Astrocyte (in vitro differentiated cells and primary cell): ENCODE data around the gene LYPD4. TPM values are rescaled to one million over a fixed set of nuclear protein-coding genes. Genes with fewer than 3 reads are reported as not detected.

Experiments used
- DNase-seq: peaks from one replicate; pipeline ENCODE4 v3.0.0-alpha.2; 2010; ENCODE audit warnings: low read depth
- FAIRE-seq: peaks from 2 replicates; lab custom pipeline; 2011; peaks lifted over from hg19 to GRCh38; lab: Jason Lieb, UNC
- H2AFZ ChIP-seq: 2 replicates; pipeline ENCODE4 v1.6.0; 2012; ENCODE audit warnings: low read depth, low read length, inconsistent platforms
- H3K27ac ChIP-seq: 2 replicates; pipeline ENCODE4 v1.5.1; 2011; ENCODE audit warnings: low read depth, low read length, inconsistent platforms
- H3K27me3 ChIP-seq: 2 replicates; pipeline ENCODE4 v1.6.0; 2011; ENCODE audit warnings: low read length, inconsistent platforms; ENCODE audit not compliant: insufficient read depth
- H3K36me3 ChIP-seq: 2 replicates; pipeline ENCODE4 v1.5.1; 2011; ENCODE audit warnings: low read length, inconsistent platforms; ENCODE audit not compliant: insufficient read depth
- H3K4me1 ChIP-seq: 2 replicates; pipeline ENCODE4 v1.5.1; 2011; ENCODE audit warnings: low read length, inconsistent platforms; ENCODE audit not compliant: insufficient read depth
- H3K4me2 ChIP-seq: 2 replicates; pipeline ENCODE4 v1.6.0; 2012; ENCODE audit warnings: low read length, inconsistent platforms
- H3K4me3 ChIP-seq: 2 replicates; pipeline ENCODE4 v1.5.1; 2011; ENCODE audit warnings: low read depth, mild to moderate bottlenecking, low read length, inconsistent platforms; ENCODE audit not compliant: insufficient read depth
- H3K79me2 ChIP-seq: 2 replicates; pipeline ENCODE4 v1.6.0; 2012; ENCODE audit warnings: mild to moderate bottlenecking, low read length, inconsistent platforms; ENCODE audit not compliant: insufficient read depth
- H3K9ac ChIP-seq: 2 replicates; pipeline ENCODE4 v1.6.0; 2012; ENCODE audit warnings: mild to moderate bottlenecking, low read length, inconsistent platforms
- H3K9me3 ChIP-seq: 2 replicates; pipeline ENCODE4 v1.5.1; 2012; ENCODE audit warnings: low read depth, mild to moderate bottlenecking, low read length, inconsistent platforms; ENCODE audit not compliant: insufficient read depth
- H4K20me1 ChIP-seq: 2 replicates; pipeline ENCODE4 v1.6.0; 2012; ENCODE audit warnings: low read length, inconsistent platforms; ENCODE audit not compliant: insufficient read depth
- H3K27ac Mint-ChIP-seq: one replicate; pipeline ENCODE4 v1.8.0; 2021; ENCODE audit warnings: mild to moderate bottlenecking, mixed read lengths; ENCODE audit not compliant: unreplicated experiment
- H3K27me3 Mint-ChIP-seq: one replicate; pipeline ENCODE4 v1.8.0; 2021; ENCODE audit warnings: low read depth, mixed read lengths; ENCODE audit not compliant: unreplicated experiment
- H3K36me3 Mint-ChIP-seq: one replicate; pipeline ENCODE4 v1.8.0; 2021; ENCODE audit warnings: low read depth, mixed read lengths; ENCODE audit not compliant: unreplicated experiment
- H3K4me1 Mint-ChIP-seq: one replicate; pipeline ENCODE4 v1.8.0; 2021; ENCODE audit warnings: low read depth, mixed read lengths; ENCODE audit not compliant: unreplicated experiment
- H3K4me3 Mint-ChIP-seq: one replicate; pipeline ENCODE4 v1.8.0; 2021; ENCODE audit warnings: mild to moderate bottlenecking, moderate library complexity, mixed read lengths; ENCODE audit not compliant: unreplicated experiment
- H3K9me3 Mint-ChIP-seq: one replicate; pipeline ENCODE4 v1.8.0; 2021; ENCODE audit warnings: mild to moderate bottlenecking, mixed read lengths; ENCODE audit not compliant: unreplicated experiment
- CTCF ChIP-seq: IDR thresholded peaks from 2 replicates; pipeline ENCODE4 v1.5.1; 2011; ENCODE audit warnings: low read depth, mild to moderate bottlenecking, inconsistent platforms, low read length, moderate library complexity; ENCODE audit not compliant: insufficient read depth
- EZH2 ChIP-seq: IDR thresholded peaks from 2 replicates; pipeline ENCODE4 v1.6.1; 2012; ENCODE audit warnings: mild to moderate bottlenecking, low read length, inconsistent platforms; ENCODE audit not compliant: insufficient read depth
- total RNA-seq: library from RNA; stranded (reverse); gene quantifications from 2 replicates; pipeline ENCODE4 v1.2.1, GENCODE V29; 2021

LYPD4 gene
- total RNA-seq, 1 donor from 2014 or later, result not detected

GRCh38 chr19:41883821-41884733 lies 39.6 kb upstream of the LYPD4 start:
- Histone ChIP-seq H3K27ac (peak overlapping the region; percentile 56), H4K20me1 (peaks cover 35% of the 10 kb centered on the region), H3K36me3 (peaks cover 3% of the 10 kb centered on the region), H3K79me2 (peaks cover 47% of the 10 kb centered on the region), H3K27me3 (no peaks in the 10 kb centered on the region), H3K9me3 (no peaks in the 10 kb centered on the region), H3K9ac (peak overlapping the region; percentile 90), H3K4me3 (peak overlapping the region; percentile 79), H3K4me2 (peak overlapping the region; percentile 98), H3K4me1 (peaks cover 32% of the 10 kb centered on the region), H2AFZ (peak overlapping the region; percentile 81)
- Mint-ChIP-seq H3K9me3 (no peaks in the 10 kb centered on the region), H3K27ac (peak overlapping the region; percentile 22), H3K4me1 (peaks cover 21% of the 10 kb centered on the region), H3K27me3 (peaks cover 5% of the 10 kb centered on the region), H3K4me3 (peak overlapping the region; percentile 92), H3K36me3 (peaks cover 12% of the 10 kb centered on the region)
- TF ChIP-seq EZH2, result no peak
- no peak for TF ChIP-seq CTCF
- no peak for FAIRE-seq
- peak; percentile 91 for DNase-seq

GRCh38 chr19:41883463-41883820 lies 39.0 kb upstream of the LYPD4 start:
- peaks cover 31% of the 10 kb centered on the region for H3K4me1 ChIP-seq
- H3K4me1 Mint-ChIP-seq, result peaks cover 19% of the 10 kb centered on the region
- TF ChIP-seq CTCF, result no peak
- TF ChIP-seq EZH2, result no peak
- FAIRE-seq (no peak), DNase-seq (no peak)
- peak overlapping the region; percentile 90 for H3K9ac ChIP-seq
- H2AFZ ChIP-seq, result peak overlapping the region; percentile 43
- H3K36me3 Mint-ChIP-seq, result peaks cover 11% of the 10 kb centered on the region
- H3K27me3 ChIP-seq, result no peaks in the 10 kb centered on the region
- H3K27ac Mint-ChIP-seq, result peak overlapping the region; percentile 22
- H4K20me1 ChIP-seq, result peaks cover 29% of the 10 kb centered on the region
- H3K9me3 ChIP-seq, result no peaks in the 10 kb centered on the region
- no peaks in the 10 kb centered on the region for H3K9me3 Mint-ChIP-seq
- peak overlapping the region; percentile 79 for H3K4me3 ChIP-seq
- H3K4me2 ChIP-seq, result peak overlapping the region; percentile 98
- H3K27ac ChIP-seq, result no peak overlapping the region
- H3K4me3 Mint-ChIP-seq, result peak overlapping the region; percentile 92
- H3K79me2 ChIP-seq, result peaks cover 42% of the 10 kb centered on the region
- H3K36me3 ChIP-seq, result no peaks in the 10 kb centered on the region
- peaks cover 5% of the 10 kb centered on the region for H3K27me3 Mint-ChIP-seq
